ENCODE data around the gene ZG16B. TPM values are rescaled to one million over a fixed set of nuclear protein-coding genes. Genes with fewer than 3 reads are reported as not detected.

ZG16B gene
- total RNA-seq, 1 donor = 0.27 TPM

- no peak for DNase-seq (ENCODE audit: low read depth)
- no peak overlapping the region for H3K4me3 ChIP-seq (ENCODE audit: low read depth, low read length)
- TF ChIP-seq CTCF (IDR thresholded peaks at IDR 0.05; ENCODE audit: insufficient read depth, low read length) = no peak
These were observed 5.5 kb upstream of the ZG16B start for GRCh38 chr16:2824626-2825025.

GRCh38 chr16:2825049-2825742 is 4.9 kb upstream of the ZG16B start:
- TF ChIP-seq CTCF (IDR thresholded peaks at IDR 0.05; ENCODE audit: insufficient read depth, low read length) = no peak
- no peak overlapping the region for H3K4me3 ChIP-seq (ENCODE audit: low read depth, low read length)
- DNase-seq (ENCODE audit: low read depth) = no peak

- no peak for DNase-seq (ENCODE audit: low read depth)
- no peak for TF ChIP-seq CTCF (IDR thresholded peaks at IDR 0.05; ENCODE audit: insufficient read depth, low read length)
These were observed 4.2 kb upstream of the ZG16B start for GRCh38 chr16:2825906-2826305.

GRCh38 chr16:2826591-2827373 is 3.3 kb upstream of the ZG16B start:
- DNase-seq (ENCODE audit: low read depth) = no peak
- H3K4me3 ChIP-seq (ENCODE audit: low read depth, low read length) = no peak overlapping the region
- no peak for TF ChIP-seq CTCF (IDR thresholded peaks at IDR 0.05; ENCODE audit: insufficient read depth, low read length)

More at GRCh38 chr16:2825906-2826305, 4.2 kb upstream of the ZG16B start:
- H3K4me3 ChIP-seq (ENCODE audit: low read depth, low read length) = no peak overlapping the region

GRCh38 chr16:2827374-2827791 is 2.7 kb upstream of the ZG16B start:
- TF ChIP-seq CTCF (IDR thresholded peaks at IDR 0.05; ENCODE audit: insufficient read depth, low read length) = no peak
- no peak overlapping the region for H3K4me3 ChIP-seq (ENCODE audit: low read depth, low read length)
- no peak for DNase-seq (ENCODE audit: low read depth)

- H3K4me3 ChIP-seq (ENCODE audit: low read depth, low read length) = no peak overlapping the region
- no peak for TF ChIP-seq CTCF (IDR thresholded peaks at IDR 0.05; ENCODE audit: insufficient read depth, low read length)
- no peak for DNase-seq (ENCODE audit: low read depth)
These were observed 2.1 kb upstream of the ZG16B start for GRCh38 chr16:2827831-2828520.
